CD4-positive, alpha-beta T cell treated with Interleukin-1 beta for 1 hour (primary cell): ENCODE measurements around the gene ANXA7.
"Not testable (repeated sequence)": the region's sequence is repeated elsewhere in the genome, so short reads cannot be mapped to it uniquely, and the experiment has no call there.

Source experiments
- DNase-seq, 2 donors: peaks; one replicate each; pipeline ENCODE4 v3.0.0-alpha.2; 2020 to 2022

ANXA7 gene

GRCh38 chr10:73407495-73407894 is 6.4 kb downstream of the ANXA7 start:
- no peak for DNase-seq

GRCh38 chr10:73406846-73407245 is 7.0 kb downstream of the ANXA7 start:
- no peak for DNase-seq

- no peak for DNase-seq
Observed at GRCh38 chr10:73405556-73405955, 8.3 kb downstream of the ANXA7 start.

- DNase-seq = no peak
Observed at GRCh38 chr10:73404690-73405089, 9.2 kb downstream of the ANXA7 start.

- DNase-seq = no peak
Observed at GRCh38 chr10:73401636-73402035, 12.2 kb downstream of the ANXA7 start.

- DNase-seq = no peak
Observed at GRCh38 chr10:73399063-73399462, 14.8 kb downstream of the ANXA7 start.

GRCh38 chr10:73398024-73398423 is 15.8 kb downstream of the ANXA7 start:
- no peak for DNase-seq

- DNase-seq = not testable (repeated sequence)
Observed at GRCh38 chr10:73394325-73394724, 19.5 kb downstream of the ANXA7 start.

GRCh38 chr10:73388228-73388627 is 25.6 kb downstream of the ANXA7 start:
- no peak for DNase-seq

- DNase-seq = no peak
Observed at GRCh38 chr10:73386583-73386982, 27.3 kb downstream of the ANXA7 start.

- no peak for DNase-seq
Observed at GRCh38 chr10:73379064-73379748, 34.7 kb downstream of the ANXA7 start.

GRCh38 chr10:73376679-73377078 is 37.2 kb downstream of the ANXA7 start:
- DNase-seq = no peak

- DNase-seq = no peak
Observed at GRCh38 chr10:73368238-73368637, 45.6 kb downstream of the ANXA7 start.

- no peak for DNase-seq
Observed at GRCh38 chr10:73366381-73367298, 47.2 kb downstream of the ANXA7 start.

- DNase-seq = no peak
Observed at GRCh38 chr10:73364964-73365363, 48.9 kb downstream of the ANXA7 start.

- no peak for DNase-seq
Observed at GRCh38 chr10:73359492-73359891, 54.4 kb downstream of the ANXA7 start.

GRCh38 chr10:73358331-73359279 is 55.3 kb downstream of the ANXA7 start, which contains the start of gene CFAP70:
CFAP70 (minus strand) TSS chr10:73358864; CDS start chr10:73354796, 4,068 bp downstream.
- peak; percentile 96 for DNase-seq

- no peak for DNase-seq
Observed at GRCh38 chr10:73357821-73358220, 56.0 kb downstream of the ANXA7 start.

- no peak for DNase-seq
Observed at GRCh38 chr10:73357166-73357565, 56.7 kb downstream of the ANXA7 start.

- no peak for DNase-seq
Observed at GRCh38 chr10:73344269-73344668, 69.6 kb downstream of the ANXA7 start.

- no peak for DNase-seq
Observed at GRCh38 chr10:73340121-73340520, 73.7 kb downstream of the ANXA7 start.

- no peak for DNase-seq
Observed at GRCh38 chr10:73339436-73339835, 74.4 kb downstream of the ANXA7 start.
